Fibroblast of peridontal ligament (primary cell): ENCODE measurements around the gene HNRNPL.
A peak's percentile ranks its signal among the peaks of the same experiment; 100 is the strongest.
"Not testable (repeated sequence)": the region's sequence is repeated elsewhere in the genome, so short reads cannot be mapped to it uniquely, and the experiment has no call there.

ENCODE experiments used
- DNase-seq: peaks from one replicate; pipeline ENCODE4 v3.0.0-alpha.2; 2010; ENCODE audit errors: extremely low read depth

HNRNPL gene

DNA sequence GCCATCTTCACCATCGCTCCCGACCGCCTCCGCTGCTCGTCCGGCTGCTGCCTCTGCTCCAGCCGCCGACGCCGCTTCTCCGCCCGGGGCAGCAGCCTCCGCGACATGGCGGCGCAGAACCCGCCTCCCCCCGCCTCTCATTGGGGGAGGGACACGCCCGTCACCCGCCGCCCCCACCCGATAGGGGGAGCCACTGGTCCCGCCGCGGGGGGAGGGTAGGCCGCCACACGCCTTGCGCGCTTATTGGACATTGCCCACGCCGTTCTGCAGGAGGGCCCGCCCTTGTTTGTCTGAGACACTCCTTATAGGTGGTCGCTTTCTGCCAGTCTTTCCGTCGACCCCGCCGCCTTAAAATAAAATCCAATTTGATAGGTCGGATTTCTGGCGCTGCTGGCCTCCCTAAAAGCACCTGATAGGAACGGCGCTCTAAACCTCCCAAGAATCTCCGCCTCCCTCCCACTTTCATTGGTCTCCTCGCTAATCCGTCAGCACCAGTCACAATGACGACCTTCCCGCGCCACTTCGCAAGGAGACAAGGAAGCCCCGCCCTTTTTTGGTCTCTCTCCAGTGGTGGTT lies at the start of gene HNRNPL:
HNRNPL (minus strand) TSS at position 127 of the 576 bp plus-strand sequence; CDS start at position 107, 20 bp downstream.
- no peak for DNase-seq

DNA sequence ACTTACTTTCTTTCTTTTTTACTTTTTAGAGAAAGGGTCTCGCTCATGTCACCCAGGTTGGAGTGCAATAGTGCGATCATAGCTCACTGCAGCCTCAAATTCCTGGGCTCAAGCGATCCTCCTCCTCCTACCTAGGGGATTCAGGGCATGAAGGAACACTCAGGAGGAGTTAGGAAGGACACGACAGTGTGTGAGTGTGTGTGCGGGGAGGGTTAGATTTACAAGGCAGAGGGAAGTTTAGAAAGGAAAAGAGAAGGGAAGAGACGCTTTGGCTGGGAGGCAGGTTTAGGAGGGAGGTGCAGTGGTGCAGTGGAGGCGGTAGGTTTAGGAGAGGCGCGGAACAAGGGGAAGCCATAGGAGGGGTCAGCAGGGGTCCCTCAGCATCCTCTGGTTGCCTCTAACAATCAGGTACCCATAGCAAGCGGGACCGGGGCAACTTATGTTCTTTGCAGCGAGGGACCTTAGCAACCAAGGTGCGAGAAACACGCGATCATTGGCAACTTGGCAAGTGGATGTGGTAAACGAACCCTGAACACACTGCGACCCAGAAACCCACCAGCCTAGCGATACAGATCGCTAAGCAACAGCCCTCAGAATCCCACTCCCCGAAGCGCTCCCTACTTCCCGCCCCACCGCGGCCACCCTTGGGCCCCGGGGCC lies 49.1 kb upstream of the HNRNPL start:
- peak; percentile 25 for DNase-seq

DNA sequence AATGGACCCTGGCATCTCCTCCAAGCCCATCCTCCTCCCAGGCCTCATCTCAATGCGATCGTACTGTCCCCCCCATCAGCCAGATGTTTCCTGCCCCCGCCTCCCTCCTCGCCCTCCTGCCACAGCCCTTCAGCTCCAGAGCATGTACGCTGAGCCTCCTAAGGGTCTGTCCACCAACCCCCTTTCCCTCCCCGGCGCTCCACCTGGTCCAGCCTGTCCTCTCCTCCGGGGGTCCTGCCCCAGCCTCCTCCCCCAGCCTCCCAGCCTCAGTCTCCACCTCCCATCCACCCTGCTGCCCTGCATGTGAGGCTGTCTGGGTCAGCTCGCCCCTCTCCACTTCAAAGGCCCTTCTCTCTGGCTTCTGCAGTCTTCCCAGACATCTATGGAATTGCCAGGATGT lies 45.2 kb upstream of the HNRNPL start:
- no peak for DNase-seq

DNA sequence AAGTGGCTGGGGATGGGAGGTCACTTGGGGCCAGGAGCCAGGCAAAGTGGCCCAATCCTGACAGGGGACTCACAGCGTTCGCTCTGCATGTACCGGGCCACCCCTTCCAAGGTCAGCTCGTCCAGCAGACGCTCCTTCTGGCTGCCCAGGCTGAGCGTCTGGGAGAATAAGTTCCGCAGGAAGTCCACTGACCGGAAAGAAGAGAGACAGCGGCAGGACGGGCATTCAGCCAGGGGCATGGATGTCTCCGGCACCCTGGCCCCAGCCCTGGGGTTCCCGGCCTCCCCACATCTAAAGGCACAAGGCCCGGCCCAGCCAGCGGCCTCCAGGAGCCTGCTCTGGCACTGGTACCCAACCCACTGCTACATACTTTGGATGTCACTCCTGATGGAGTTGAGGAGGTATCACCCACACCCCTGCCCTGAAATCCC lies 43.6 kb upstream of the HNRNPL start:
- no peak for DNase-seq

DNA sequence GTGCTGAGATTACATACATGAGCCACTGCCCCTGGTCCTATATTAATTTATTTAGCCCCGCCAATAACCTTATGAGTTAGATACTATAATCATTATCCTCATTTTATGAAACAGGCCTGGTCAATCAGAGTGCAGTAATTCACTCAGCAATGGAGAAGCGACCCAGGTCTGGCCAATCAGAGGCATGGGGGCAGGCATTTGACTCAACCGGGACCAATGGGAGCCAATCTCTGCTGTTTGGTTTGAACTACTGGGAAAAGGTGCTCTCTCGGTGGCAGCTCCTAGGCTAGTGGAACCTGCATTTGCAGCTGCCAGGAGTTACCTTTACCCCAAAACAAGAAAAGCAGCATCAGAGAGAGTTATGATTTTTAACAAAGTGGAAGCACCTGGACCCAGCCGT lies 43.1 kb upstream of the HNRNPL start:
- no peak for DNase-seq

DNA sequence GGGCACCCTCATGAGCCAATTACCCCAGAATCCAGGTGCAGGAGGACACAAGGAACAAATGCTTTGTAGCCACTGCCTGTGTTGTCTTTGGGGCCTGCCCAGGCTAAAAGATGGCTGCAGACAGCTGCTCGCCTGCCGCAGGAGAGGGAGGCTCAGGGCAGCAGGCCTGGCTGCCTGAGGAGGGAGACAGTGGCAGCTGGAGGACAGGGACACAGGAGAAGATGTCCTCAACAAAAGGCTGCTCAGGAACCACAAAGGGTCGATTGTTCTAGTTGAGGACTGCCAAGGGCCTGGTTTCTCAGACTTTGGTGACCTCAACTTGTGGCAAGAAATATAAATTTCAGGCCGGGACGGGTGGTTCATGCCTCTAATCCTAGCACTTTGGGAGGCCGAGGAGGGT lies 42.0 kb upstream of the HNRNPL start:
- no peak for DNase-seq

DNA sequence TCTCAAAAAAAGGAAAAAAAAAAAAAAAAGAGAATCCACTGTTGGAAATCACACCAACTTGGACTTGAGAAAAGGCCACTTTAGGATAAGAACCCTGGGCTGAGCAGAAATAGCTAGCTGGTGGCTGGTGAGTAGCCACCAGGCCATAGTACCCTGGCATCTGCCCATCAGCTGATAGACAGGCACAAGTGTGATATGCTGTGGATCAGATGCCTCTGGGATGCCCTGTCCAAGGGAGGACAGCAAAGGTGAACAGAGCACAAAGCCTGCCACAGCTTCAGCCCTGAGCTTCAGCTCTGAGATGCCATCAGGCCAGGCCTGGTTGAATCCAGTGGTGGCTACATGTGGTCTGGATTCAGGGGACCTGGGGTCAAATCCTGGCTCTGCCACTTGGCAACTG lies 40.9 kb upstream of the HNRNPL start:
- no peak for DNase-seq

DNA sequence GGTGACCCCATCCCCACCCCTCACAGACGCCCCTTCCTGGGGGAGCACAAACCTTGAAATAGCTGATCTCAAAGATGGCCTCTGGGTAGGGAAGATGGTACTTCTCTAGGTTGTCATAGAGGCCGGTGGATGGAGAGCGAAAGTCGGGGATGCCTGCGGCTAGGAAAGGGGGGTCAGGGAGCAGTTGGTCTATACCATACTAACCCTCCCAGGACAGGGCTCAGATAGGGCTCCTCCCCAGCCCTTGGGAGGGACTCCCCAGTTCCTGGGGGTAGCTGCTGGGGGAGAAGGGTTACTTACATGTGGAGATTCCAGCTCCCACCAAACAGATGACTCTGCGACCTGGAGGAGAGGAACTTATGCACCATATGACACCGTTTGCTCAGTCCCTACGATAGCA lies 40.0 kb upstream of the HNRNPL start:
- no peak for DNase-seq

DNA sequence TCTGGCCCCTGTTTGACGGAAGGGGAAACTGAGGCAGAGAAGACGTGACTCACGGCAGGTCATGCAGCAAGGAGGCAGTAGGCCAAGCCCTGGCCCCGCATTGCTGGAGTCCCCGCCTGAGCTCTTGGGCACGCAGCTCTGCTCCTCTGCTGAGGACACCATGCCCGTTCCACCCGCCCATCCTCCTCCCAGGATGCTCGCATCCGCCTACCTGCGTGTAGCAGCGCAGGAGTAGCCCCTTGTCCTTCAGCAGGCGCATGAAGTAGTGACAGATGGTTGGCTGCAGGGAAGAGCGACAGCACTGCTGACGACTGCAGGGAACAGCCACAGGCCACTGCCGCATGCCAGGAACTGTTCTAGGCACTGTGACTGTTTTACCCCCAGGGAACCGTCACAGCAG lies 39.1 kb upstream of the HNRNPL start:
- DNase-seq, result no peak

DNA sequence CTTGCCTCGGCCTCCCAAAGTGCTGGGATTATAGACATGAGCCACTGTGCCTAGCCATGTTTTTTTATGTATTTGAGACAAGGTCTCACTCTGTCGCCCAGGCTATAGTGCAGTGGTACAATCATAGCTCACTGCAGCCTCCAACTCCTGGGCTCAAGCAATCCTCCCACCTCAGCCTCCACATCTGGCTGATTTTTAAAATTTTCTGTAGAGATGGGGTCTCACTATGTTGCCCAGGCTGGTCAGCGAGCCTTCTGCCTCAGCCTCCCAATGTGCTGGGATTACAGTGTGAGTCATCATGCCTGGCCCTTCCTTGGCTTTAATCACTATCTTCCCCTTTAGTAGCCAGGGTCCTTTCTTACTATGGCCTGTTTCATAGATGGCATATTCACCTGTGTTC lies 34.9 kb upstream of the HNRNPL start:
- DNase-seq, result not testable (repeated sequence)

DNA sequence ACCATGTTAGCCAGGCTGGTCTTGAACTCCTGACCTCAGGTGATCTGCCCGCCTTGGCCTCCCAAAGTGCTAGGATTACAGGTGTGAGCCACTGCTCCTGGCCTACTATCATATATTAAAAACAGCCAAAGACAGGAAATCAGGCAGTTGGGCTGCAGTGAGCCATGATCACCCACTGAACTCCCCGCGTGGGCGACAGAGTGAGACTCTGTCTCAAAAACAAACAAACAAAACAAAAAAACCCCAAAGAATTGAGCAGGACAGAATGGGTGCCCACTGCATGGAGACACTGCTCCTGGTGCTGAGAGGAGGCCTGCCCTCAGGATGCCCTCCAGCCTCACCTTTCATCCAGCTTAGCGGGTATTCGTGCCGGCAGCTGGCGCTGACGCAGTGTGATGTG lies 33.5 kb upstream of the HNRNPL start:
- no peak for DNase-seq

DNA sequence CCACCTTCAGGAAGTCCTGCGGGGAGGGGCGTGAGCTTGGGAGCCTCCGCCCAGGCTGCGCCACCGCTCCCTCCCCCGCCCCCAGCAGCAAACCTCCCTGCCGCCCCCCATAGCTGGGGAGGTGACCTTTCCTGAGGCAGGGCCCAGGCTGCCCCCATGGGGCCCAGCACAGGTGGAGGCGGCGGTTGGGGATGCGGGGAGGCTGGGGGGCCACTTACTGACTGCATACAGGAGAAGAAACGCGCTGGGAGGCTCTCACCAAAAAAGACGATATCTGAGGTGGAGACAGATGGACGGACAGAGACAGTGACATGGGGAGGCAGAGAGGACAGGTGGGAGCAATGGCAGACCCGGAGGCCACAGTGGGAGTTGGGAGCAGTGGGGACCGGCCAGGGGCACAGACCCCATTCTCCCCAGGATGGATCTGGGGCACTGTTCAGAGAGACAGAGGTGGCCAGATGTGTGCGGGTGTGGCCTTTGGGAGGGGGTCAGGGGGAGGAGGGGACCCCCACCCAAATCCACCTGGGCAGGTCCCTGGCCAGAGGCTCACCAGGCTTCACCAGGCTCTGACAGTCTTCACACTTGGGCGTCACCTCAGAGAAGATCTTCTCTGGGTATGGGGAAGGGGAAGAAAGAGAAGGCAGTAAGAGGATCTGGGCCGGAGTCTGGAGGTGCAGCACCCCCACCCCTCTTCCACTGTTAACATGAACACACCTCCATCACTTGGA lies 31.3 kb upstream of the HNRNPL start:
- no peak for DNase-seq

DNA sequence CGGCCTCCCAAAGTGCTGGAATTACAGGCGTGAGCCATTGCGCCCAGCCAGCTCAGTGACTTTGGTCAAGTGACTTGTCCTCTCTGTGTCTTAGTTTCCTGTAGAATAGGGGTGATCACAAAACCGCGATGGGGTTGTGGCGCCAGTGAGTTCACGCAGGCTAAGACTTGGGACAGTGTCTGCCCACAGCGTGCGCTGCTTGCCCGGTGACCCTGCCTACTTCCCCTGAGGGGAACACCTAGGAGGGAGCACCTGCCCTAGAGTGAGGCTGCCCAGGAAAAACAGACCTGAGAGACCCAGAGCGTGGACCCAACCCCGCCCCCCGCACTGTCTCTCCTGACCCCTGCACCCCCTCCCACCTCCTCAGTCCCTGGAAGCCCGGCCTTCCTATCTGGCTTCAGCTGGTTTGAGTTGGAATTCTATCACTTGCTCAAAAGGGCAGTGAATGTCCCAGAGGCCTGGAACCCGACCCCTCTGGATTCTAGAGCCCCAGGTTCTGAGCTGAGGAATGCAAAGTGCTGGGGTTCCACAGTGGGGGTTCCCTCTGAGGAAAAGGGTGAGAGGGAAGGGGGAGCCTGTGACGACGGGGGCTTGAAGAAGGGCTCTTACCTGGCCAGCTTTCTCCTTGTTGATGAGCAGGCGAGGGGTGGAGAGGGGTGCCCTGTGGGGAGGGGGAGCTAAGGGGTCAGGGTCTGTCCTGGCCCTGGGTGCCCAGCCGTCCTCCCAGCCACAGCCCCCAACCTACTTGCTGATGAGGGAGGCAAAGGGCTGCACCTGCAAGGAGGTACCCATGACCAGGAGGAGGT lies 30.5 kb upstream of the HNRNPL start:
- DNase-seq, result no peak

DNA sequence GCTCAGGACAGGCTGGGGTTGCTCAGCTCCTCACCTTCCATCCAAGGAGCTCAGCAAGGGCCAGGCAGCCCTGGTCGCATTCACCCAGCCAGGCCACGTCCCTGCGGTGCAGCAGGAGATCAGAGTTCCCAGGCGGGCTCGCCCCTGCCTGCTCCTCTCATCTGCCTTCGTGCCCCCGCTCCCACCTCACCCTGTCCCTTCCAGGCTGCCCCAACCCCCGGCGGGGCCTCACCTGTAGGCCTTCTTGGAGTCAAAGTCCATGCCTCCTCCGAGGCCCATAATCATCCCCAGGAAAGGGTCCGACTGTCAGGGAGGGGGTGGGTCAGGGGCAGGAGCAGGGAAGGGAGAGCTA lies 29.6 kb upstream of the HNRNPL start:
- no peak for DNase-seq

DNA sequence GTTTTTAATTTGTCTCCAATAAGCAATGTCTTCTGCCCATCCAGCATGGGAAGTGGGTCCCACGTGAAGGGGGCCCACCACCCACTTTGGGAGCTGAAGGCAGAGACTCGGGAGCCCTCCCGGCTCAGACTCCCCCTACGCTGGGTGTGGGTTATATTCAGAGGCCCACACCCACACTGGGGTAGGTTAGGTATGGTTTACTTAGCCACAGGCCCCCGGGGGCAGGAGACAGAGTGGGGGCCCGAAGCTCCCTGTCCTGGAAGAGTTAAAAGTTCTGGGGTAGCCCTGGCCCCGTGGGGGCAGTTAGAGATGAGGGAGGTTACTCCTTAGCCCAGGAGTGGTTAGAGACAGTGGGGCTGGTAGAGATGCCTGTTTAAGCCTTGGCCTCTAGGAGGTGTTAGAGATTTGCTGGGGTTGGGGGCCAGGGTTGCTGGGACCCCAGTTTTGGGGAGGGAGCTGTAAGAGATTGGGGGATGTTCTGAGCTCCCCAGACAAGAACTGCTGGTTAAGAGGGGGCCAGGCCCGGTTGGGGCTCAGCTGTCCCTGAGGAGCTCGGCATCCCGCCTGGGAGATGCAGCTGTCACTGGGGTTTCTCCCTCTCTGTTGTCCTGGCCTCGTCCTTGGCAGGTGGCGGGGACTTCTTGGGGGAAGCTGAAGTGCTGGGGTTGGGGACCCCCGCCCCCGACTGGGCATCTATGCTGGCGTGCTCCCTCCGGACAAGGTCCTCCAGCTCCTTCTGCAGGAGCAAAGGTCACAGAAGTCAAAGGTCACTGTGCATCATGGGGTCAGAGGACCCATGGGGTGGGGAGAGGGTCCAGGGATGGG lies 29.0 kb upstream of the HNRNPL start:
- no peak for DNase-seq

DNA sequence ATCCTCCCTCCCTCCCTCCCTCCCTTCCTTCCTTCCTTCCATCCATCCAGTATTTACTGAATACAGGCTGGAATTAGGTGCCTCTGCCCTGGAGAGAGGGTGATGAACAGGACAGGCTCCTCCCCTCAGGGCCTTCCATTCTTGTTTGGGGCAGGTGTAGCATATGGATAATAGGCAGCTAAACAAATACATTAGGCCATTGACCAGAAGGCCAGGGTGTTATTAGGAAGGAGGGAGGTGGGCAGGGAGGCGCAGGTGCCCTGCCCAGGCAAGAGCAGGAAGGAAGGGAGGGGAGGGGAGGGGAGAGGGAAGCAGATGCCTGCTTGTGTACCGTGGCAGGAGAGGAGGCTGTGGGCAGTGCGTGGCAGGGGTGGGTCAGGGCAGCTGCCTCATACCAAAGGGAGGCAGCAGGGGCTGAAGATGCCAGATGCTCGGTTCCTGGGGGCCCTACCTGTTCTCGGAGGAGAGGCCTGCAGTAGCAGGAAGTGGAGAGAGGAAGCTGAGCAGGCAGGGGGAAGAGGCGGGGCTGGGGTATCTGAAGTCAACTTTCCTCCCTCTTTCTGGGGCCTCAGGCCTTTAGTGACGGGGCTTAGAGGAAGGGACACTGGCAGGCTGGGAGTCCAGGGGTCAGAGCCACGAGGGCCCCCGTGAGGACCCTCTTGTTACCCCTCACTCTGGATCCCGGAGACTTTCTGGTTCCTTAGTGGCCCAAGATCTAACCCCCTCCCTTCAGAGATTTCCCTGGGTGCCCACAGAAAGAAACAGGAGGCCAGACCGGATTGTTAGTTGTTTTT lies 28.2 kb upstream of the HNRNPL start, which contains the start of gene RINL:
RINL (minus strand) TSS at position 495 of the 794 bp plus-strand sequence. CDS start 1,533 bp downstream, outside the sequence.
- no peak for DNase-seq

DNA sequence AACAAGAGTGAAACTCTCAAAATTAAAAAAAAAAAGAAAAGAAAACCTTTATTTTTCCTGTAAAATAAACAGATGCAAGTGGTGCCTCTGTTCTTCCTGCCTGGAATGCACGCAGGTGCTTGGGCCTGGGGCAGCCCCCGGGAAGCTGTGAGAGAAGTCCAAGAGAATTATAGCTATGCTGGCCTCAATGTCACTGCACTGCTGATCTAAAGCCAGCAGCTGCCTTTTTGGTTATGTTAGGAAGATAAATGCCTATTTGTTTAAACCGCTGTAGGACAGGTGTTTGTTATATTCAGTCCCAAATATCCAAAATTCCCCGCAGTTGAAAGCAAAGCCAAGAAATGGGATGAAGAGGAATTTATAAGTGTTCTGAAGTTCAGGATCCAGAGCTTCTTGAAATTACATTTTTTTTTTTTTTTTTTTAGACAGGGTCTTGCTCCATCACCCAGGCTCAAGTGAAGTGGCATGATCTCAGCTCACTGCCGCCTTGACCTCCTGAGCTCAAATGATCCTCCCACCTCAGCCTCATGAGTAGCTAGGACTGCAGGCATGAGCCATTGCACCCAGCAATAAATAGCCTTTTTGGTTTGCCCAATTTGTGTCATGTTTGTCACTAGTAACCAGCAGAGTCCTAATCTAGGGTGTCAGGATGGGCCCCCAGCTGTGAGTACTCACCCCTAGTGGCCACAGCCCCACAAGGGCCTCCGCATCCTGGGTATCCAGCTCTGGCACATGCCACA lies 26.0 kb upstream of the HNRNPL start:
- DNase-seq, result no peak

DNA sequence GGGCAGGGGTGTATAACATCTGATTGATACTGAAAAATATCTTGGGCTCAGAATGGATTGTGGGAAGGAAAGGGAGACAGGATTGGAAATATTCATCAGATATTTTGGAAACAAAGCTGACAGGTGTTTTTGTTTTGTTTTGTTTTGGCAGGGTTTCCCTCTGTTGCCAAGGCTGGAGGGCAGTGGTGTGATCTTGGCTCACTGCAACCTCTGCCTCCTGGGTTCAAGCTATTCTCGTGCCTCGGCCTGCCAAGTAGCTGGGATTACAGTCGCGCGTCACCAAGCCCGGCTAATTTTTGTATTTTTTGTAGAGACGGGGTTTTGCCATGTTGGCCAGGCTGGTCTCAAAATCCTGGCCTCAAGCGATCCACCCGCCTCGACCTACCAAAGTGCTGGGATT lies 23.6 kb upstream of the HNRNPL start:
- not testable (repeated sequence) for DNase-seq

DNA sequence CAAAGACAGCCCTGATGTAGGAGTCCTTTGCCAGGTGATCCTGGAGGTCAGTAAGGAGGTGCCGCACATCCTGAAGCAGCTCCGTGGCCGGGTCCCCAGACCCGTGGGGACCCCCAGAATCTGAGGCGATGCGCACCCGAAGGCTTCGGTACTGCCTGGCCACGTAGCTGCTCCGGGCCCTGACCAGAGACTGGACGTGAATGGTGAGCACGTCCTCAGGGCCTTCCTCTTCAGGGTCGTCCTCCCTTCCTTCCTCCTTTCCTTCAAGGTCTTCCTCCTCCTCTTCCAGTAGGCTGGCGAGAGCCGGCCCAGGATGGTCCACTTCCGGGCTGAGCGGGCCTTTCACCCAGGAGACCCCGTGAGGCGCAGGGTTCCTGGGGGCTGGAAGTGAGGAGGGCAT lies 20.8 kb upstream of the HNRNPL start:
- no peak for DNase-seq
